HG03103 (cell line): ENCODE results near the gene SPTBN1.

Source experiments
- ATAC-seq: cut with Tn5 transposase; IDR thresholded peaks from one replicate; pipeline ENCODE4 v1.9.1; 2021; ENCODE audit warnings: low read depth; ENCODE audit not compliant: unreplicated experiment

Gene SPTBN1

DNA sequence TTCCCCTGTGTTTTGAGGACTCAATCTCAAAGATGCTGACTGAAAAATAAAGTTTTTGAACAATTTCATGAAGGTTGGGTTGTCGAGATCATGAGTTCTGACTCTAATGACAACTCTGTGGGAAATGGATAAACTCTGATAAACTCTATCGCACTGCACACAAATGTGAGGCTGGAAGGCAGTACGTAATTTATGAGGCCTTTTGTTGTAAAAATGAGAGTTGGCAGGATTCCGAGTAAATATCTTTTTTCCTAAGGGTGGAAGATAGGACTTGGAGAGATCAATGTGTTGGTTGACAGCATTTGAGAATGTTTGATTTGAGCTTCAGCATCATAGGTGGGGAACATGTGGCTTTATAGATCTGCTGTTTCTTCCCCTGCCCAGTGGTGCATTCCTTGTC is 90.4 kb downstream of the SPTBN1 start:
- ATAC-seq: no peak

DNA sequence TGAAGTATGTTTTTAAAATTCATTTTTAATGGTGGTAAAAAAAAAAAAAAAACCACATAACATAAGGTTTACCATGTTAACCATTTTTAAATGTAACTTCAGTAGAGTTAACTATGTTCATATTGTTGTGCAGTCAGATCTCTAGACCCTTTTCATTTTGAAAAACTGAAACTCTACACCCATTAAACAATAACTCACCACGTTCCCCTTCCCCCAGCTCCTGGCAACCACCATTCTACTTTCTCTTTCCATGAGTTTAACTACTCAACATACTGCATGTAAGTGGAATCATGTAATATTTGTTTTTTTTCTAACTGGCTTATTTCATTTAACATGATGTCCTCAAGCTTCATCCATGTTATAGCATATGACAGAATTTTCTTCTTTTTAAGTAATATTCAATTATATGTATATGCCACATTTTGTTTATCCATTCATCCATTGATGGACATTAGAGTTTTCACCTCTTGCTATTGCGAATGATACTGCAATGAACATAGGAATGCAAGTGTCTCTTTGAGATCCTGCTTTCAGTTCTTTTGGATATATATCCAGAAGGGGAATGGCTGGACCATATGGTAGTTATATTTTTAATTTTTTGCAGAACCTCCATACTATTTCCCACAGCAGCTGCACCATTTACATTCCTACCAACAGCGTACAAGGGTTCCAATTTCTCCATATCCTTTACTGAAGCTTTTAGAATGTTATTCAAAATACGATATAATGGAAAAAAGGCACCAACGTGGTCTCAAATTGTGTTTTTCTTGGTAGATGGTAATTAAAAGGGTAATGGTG is 91.0 kb downstream of the SPTBN1 start:
- ATAC-seq: no peak

DNA sequence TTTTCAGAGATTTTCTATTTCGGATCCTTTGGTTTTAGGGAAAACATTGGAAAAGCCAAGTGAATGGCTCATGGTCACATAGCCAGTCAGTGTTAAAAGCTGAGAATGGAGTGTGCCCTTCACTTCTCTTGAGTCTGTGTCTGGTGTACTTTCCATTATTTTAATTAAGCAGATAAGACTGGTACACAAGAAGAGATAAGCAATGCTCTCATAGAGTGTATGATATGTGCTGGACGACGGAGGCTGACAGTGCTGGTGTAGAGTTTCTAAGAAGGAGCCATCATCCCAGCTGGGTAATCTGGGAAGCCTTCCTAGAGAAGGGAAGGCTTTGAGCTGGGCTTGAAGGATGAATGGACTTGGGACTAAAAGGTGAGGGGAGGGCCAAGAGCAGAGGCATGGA is 93.3 kb downstream of the SPTBN1 start:
- no peak for ATAC-seq

DNA sequence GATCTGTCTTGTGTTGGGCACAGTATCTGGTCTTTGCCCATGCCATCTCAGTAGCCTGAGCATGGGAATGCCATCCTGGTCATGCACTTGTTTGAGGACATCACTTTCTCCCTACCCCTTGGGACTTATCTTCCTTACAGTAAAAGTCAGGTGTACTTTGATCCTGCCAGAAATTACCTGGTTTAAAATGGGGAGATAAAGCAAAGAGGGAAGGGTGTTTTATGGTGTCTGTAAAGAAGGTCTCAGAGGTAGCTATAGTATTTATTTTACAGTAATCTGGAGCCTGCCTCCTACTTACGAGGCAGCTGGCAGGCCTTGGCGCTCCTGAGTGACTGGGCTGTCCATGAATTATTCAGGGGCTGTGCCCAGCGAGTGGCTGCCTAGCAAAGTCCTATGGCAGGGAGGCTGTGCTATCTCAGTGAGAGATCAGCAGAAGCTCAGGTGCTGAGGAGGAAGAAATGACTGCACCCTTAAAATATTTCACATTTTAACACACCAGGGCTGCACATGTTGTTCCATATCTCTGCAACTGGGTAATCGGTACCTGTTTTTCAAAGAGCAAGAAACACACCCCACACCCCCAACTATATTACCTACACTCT is 93.9 kb downstream of the SPTBN1 start:
- no peak for ATAC-seq

DNA sequence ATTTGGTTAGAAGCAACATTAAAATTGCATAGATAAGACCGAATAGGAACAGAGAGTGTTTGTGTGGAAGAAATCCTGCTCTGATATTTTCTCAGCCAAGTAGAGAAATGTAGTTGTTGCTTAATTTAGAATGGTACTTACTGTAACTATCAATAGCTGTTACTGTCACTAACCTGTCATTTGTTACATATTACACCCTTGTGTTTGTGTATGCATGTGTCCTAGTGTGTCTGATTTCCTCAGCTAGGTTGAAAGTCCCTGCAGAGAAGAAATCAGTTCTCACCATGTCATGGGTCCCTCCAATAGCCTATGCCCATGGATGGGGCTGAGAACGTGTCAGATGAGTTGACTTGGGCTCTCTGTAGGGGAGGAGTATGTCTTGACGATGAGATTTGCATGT is 94.4 kb downstream of the SPTBN1 start:
- no peak for ATAC-seq

DNA sequence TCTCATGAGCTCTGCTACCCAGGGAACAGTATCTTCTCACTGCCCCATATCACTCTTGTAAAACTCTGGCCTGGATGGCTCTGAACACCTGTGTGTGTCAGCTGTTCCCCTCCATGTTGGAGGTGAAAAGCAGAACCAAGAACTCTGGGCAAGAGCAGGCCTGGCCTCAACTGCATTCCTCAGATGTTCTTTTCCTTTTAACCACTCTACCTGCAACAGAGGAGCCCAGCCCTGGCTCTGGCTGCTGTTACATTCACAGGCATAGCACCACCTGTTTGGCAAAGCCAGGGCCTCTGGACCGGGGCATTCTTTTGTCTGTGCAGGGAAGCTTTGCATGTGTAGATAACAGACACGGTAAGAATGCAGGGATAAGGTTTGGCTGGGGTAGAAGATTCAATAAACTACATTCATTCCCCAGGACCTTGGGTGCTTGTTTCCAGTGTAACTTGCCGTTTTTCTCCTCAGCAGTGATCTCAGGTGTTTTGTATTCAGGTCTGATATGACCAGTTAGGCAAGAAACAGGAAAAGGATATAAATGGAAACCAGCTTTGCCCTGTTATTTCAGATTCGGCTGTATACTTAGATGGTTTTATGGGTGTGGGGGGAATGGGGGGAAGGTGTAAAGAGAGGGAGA is 95.1 kb downstream of the SPTBN1 start:
- ATAC-seq: peak; percentile 72

DNA sequence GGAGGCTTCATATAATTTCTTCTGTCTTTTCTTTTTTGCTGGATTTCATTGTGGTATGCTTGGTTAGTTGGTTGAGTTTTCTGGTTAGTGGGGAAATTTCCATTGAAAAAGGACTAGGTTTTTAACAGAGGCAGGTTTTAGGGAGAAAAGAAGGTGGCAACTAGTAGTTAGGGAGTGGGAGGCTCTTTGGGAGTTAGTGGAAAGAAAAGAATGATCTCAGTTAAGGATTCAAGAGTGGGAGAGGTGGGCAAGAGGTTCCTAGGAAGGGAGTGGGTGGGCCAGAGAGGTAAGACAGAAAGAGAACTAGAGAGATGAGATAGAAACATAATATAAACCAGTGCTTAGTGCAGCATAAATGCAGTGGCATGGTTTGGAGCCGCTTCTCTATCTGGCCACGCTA is 96.9 kb downstream of the SPTBN1 start:
- ATAC-seq: no peak

DNA sequence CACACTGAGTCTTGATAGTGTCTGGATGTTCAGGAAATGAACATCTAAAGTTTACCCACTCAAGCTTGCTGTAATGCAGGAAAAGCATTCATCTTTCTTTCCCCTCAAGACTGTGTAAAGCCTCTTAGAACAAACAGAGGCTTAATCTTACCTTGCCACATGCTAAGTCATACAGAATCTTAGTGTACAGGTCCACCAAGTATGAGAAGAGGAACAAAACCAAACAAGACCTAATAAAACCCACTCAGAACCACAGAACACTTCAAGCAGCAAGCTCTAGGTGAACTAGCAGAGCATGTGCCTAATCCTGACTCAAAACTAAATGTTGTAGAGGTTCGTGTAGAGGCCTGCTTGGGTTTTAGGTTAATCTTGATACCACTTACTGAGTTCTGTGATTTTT is 97.6 kb downstream of the SPTBN1 start:
- no peak for ATAC-seq

DNA sequence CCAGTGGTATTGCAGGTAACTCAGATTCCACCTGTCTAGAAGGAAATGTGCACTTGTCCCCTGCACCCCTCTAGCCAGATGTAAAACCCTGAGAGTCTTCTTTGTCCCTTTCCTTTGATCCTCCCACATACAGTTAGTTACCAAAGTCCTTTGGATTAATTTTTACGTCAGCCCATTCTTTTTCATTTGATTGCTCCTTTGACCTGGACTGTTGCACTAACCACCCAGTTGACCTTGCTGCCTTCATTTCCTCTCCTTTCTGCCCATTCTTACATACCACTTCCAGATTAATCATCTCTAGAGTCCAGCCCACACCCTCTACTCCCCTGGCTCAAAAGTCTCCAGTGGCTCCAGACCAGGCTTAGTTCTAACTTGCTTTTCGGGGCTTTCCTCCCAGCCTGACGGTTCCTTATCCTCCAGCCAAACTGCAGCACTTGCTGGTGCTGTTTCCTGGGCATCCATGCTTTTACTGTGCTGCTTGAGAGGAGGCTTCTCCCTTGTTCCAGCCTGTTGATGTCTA is 99.3 kb downstream of the SPTBN1 start:
- no peak for ATAC-seq

DNA sequence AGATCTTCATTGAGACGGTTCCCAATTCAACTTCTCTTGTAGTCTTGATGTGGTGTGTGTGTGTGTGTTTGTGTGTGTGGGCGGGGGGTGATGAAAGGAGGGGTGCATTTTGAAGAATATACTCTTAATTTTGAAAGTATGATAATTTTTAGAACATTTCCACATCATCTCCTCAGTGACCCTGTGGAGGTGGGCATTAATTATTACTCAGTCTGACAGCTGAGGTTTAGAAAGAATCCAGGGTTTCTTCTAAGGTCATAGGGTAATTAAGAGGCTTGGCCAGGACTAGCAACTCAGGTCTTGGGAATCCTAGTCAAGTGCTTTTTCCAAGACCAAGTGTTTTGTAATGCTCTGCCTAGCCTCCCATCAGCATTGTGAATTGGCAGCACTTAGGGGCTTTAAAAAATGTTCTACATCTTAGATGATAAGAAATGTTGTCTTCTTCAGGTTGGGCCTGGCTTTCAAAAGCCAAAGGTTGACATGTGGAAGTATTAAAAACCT is 100.5 kb downstream of the SPTBN1 start:
- ATAC-seq: no peak

DNA sequence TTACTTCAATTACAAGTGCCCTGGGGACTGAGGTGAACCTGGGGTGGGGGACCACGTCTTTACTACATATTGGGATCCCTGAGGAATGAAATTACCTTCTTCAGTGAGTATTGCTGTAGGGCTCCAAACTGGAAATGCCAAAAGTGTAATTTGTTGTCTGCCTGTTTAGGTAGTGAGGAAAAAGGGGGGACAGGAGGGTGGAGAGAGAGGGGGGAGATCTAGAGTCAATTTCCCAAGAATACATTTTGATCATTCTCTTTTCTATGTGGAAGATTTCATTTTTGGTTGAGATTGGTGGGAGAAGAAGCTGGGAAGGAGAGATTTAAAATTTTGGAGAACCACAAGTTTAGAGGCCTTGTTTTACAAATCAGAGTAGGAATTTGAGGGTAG is 101.1 kb downstream of the SPTBN1 start:
- ATAC-seq: no peak

DNA sequence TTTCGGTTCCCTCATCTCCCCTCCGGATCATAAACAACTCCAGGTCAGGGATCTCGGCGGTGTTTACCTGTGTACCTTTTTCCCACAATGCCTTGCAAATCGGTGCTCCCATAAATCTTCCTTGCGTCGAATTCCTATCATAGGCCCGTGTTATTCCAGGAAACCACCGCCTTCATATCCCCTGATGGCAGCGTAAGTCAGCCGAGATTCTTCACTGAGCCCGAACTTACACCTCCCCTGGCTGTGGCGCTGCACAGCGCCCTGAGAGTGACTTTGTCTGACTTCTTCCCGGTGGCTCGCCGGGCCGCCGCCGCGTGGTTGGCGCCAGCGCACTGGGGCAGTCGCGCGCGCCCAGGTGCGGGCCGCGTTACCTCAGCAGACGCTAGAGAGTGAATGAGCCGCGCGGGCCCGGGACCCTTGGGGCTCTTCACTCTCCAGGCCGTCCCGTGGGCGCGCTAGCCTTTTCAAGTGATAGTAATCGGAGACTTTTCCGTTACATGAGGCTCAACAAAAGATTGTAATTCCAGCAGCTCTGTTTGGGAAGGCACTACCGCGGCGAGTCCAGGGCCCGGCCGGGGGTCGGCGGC is 101.6 kb downstream of the SPTBN1 start:
- peak; percentile 40 for ATAC-seq

DNA sequence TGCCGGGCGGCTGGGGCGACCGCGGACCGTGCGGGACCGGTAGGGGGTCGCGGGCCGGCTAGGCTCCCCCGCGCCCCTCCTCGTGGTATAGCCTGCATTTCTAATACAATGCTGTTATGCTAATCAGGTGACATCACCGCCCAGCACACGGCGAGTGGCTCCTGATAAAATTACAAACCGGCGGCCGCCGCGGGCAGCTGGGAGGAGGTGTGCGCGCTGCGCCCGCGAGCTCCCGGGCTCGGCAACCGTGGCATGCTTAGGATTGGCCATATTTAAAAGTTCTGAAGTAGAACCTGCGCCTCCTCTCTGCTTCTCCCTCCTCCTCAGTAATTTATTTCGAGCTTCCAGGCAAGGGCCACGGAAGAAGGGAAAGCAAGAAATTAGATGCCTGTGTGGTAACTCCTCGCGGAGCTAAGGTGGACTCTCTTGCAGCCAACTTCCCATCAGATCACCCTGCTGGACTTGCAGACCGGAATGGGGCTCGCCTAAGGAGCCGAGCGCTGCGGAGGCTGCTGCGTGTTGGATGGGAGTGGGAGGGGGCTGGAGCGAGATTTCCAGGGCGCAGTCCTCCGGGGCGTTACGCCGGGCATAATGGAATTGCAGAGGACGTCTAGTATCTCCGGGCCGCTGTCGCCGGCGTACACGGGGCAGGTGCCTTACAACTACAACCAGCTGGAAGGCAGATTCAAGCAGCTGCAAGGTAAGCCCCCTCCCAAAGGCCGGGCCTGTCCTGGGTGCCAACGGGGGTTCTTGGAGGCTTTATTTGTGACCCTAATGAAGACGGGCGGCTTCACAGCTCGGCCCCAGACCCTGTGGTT is 102.3 kb downstream of the SPTBN1 start:
- ATAC-seq: peak; percentile 40

DNA sequence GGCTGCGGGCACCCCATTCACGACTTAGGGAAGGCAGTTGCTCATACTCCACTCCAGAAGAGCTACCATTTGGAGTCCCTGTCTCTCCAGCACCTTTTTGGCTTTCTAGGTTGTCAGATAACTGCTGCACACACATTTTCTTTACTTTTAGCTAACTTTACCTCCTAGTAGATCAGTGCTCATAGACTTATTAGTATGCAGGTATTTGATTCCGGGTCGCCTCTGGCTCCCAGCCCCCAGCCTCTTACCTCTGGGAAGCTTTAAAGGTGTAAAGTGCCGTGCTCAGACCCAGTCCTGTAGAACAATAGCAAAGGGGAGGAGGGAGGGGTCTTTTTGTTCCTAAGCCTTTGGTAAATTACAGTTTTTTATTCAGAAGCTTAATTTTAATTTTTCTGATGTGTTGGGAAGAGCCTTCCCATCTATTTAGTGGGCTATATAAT is 102.9 kb downstream of the SPTBN1 start:
- no peak for ATAC-seq

DNA sequence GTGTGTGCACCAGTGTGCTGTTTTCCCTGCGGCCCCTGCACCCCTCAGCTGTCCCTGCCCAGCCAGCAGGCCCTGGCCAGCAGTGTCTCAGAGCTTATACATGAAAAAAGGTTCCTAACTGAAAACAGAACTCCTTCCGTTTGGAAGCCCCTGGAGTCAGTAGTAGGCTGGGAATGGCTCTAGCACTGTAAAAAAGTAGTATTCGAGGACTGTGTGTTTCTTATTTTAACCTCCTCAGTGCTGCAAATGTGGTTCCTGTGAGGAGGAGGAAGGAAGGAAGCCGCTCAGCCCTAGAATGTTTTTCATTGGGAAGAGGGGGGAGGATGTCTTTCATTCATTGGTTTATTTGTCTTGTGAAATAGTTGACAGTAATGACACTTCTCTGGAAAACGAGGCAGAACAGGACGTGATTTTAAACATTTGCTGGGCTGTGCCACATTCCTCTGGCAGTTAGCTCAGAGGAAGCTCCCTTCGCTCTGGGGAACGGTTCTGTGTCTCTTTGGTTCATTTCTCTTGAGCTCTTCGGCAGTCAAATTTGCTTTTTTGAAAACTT is 103.5 kb downstream of the SPTBN1 start:
- no peak for ATAC-seq

DNA sequence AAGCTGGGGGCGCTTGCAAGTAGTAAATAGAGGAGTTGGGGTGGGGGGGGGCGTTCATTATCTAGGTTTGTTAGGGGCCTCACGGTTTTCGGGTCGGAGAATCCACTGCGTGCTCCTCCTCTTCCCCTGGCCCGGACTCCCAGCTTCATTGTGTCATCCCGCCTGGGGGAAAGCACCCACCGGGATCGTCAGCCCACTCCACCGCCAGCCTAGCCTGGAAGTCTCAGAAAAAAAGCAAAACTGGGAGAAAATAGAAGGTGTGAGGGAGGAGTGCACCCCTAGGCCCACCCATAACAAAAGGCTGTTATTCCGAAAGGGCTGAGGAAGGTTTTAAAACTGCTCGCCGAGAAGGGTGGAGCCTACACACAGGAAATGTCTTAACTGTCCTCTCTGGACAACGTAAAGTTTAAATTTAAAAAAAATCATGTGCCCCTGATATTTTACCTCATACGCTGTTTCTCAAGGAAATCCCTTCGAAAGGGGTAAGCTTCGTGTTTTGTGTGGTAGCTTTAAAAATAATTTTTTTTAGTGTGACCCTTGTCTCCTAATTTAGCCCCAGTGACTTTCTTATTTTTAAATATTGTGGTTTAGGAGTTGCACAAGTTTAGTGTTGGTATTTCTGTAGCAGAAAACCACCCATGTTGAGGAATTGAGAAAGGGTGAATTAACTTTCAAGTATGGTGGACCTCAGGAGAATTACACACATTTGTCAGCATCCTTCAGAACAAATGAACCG is 104.2 kb downstream of the SPTBN1 start:
- ATAC-seq: peak; percentile 38

DNA sequence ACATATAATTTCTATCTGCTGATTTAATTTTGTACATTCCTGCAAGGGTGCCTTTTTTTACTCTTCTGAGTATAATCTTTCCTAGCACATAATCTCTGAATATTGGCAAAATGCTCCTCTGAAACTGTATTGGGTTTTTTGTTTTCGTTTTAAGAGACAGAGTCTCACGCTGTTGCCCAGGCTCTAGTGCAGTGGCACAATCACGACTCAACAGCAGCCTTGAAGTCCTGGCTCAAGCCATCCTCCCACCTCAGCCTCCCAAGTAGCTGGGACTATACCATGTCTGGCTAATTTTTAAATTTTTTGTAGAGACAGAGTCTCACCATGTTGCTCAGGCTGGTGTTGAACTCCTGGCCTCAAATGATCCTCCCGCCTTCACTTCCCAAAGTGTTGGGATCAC is 104.9 kb downstream of the SPTBN1 start:
- ATAC-seq: no peak

DNA sequence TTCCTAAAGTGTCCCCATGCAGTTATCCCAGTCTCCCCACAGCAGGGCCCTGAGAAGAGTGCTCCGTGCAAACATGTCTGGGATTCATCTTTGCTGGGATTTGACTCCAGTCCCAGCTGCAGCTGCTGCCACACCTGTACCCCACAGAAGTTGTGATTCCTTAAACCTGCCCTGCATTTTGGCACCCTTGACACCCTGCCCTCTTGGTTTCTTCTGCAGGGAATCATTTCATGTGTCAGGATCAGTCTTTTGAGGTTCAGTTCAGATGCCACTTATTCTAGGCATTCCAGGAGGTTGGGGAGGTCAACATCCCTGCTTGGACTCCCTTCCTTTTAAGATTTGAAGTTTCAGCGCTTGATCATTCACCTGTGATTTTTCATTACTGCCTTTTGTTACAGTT is 108.3 kb downstream of the SPTBN1 start:
- ATAC-seq: no peak

DNA sequence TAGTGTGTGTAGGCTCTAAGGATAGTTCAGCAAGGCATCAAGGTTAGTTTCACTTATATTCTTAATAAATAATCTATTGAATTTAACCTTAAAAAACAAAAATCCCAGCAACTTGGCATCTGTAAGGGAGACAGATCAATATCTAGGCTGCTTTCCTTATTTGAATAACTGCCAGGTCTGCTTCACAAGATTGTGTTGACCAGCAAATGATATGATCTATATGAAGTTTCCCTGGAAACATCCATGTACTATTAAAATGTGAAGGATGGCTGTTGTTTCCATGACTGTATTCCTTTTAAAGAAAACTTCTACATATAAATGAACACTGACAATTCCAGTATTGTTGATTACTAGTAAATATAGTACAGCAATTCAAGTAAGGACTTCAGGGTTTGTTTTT is 109.4 kb downstream of the SPTBN1 start:
- no peak for ATAC-seq
